Left colon (tissue), 2 donors: ENCODE measurements around the gene LRBA. TPM values are rescaled to one million over a fixed set of nuclear protein-coding genes. Genes with fewer than 3 reads are reported as not detected.
"Not testable (repeated sequence)": the region's sequence is repeated elsewhere in the genome, so short reads cannot be mapped to it uniquely, and the experiment has no call there.

Experiments used
- ATAC-seq: fragments of 200-7000 bp; cut with Tn5 transposase; one replicate; pipeline ENCODE4 v1.9.1; 2020; ENCODE audit warnings: mild to moderate bottlenecking, moderate library complexity
- DNase-seq, 2 donors: peaks; one replicate each; pipeline ENCODE4 v3.0.0-alpha.2; 2020
- intact Hi-C, 2 donors: fragments of 100-400 bp; cut with DNase I in 1 of 2; cut with micrococcal nuclease in 1 of 2; formaldehyde crosslinking; loops; one replicate each; pipeline versions ENCODE4 v1.11.2 to v1.14.0; 2022; cut with DNase I, micrococcal nuclease
- long read RNA-seq: library from polyadenylated mRNA; unstranded; transcript quantifications from one replicate; pipeline ENCODE4 v2.0.0, GENCODE V29; 2021
- total RNA-seq, 2 donors: library from RNA; stranded (reverse); fragmentation: NEBNext Ultra II Directional; extraction: Animal tissue kit (Norgen Biotek cat#: 25700); gene quantifications; one replicate each; pipeline ENCODE4 v1.2.1, GENCODE V29; 2021
- donor health status: DM: no; HTN: no; CAD: no.
- donor health status: DM: yes; HTN: yes; CAD: no.

The LRBA gene, protein sequence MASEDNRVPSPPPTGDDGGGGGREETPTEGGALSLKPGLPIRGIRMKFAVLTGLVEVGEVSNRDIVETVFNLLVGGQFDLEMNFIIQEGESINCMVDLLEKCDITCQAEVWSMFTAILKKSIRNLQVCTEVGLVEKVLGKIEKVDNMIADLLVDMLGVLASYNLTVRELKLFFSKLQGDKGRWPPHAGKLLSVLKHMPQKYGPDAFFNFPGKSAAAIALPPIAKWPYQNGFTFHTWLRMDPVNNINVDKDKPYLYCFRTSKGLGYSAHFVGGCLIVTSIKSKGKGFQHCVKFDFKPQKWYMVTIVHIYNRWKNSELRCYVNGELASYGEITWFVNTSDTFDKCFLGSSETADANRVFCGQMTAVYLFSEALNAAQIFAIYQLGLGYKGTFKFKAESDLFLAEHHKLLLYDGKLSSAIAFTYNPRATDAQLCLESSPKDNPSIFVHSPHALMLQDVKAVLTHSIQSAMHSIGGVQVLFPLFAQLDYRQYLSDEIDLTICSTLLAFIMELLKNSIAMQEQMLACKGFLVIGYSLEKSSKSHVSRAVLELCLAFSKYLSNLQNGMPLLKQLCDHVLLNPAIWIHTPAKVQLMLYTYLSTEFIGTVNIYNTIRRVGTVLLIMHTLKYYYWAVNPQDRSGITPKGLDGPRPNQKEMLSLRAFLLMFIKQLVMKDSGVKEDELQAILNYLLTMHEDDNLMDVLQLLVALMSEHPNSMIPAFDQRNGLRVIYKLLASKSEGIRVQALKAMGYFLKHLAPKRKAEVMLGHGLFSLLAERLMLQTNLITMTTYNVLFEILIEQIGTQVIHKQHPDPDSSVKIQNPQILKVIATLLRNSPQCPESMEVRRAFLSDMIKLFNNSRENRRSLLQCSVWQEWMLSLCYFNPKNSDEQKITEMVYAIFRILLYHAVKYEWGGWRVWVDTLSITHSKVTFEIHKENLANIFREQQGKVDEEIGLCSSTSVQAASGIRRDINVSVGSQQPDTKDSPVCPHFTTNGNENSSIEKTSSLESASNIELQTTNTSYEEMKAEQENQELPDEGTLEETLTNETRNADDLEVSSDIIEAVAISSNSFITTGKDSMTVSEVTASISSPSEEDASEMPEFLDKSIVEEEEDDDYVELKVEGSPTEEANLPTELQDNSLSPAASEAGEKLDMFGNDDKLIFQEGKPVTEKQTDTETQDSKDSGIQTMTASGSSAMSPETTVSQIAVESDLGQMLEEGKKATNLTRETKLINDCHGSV (N-terminal part only)
- 10 to 100 TPM; 65.7 to 80.0 TPM for total RNA-seq
- long read RNA-seq, partial matches to known transcripts, result 7 of 15 reads
- long read RNA-seq, other reads (novel, unspliced or antisense), result 8 of 15 reads

DNA sequence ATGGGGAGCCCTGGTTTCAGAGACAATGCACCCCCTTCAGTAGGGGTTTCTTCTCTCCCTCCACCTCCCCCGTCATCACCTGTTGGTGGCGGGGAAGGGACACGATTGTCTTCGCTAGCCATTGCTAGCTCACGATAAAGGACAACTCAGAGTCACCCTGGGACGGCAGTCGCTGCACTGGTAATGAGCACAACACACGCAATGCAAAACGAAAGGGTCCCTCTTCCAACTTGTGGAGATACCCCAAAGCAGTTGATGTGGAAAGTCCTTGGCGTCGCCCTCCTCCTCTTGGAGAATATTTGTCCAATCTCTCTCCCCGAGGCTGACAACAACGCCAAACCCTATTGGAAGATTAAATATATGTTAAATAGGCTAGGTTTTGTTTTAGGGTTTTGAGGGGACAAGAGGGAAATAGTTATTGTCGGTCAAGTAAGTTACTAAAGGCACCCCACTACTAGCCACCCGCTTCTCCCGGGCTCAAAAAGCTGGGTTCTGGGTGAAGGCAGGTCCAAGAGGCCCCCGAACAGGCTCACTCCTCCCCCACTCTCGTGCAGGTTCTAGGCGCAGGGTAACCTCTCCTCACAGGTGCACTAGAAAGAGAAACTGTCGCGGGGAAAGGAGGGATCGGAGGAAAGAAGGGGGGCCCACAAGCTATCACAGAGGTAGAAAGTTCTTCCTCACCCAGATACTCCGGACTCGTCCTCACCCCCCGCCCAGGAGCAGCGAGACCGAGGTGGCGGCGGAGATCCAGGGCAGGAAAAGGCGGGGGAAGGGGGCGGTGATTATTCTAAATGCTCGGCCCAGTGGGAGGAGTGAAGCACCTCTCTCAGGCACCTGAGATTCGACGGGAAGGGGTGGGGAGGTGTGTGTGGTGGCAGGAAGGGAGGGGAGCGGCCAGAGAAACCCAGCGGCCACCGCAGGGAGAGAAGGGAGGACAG, at the start of gene LRBA:
Gene LRBA, minus strand, starts transcription at position 764 of the 938 bp plus-strand sequence. Its CDS starts 642 bp downstream, at position 122.
- peak; percentile 86 for ATAC-seq
- peak; percentile 92 to 93 for DNase-seq
- intact Hi-C loops, result no loop called here

DNA sequence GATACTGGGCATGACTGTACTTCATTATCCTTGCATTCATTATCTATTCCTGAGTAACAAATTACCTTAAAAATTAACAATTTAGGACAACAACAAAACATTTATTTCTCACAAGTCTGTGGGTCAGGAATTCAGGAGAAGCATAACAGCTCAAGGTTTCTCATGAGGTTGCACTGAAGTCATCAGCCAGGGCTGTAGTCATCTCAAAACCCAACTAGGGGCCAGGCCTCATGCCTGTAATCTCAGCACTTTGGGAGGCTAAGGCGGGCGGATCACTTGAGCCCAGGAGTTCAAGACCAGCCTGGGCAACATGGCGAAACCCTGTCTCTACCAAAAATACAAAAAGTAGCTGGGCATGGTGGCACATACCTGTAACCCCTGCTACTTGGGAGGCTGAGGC, 48.1 kb upstream of the LRBA start:
- intact Hi-C loops, DNase-seq, ATAC-seq: not testable (repeated sequence)

DNA sequence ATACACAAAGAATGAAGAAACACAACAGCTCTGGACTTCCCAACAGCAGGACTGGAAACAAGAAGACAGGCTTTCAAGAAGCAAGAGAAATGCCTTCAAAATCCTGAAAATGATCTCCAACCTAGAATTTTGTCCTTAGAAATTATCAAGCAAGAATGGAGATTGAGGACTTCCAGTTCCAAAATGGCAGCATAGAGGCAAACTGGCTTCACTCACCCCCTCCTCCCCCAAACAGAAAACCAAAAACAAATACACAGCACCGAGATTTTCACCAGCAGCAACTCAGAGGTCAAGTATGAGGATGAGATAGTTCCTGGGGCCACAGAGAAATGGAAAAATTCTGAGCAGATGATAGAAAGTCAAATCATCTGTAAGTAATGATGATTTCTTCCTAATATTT, 40.5 kb upstream of the LRBA start:
- no peak for ATAC-seq
- DNase-seq, result no peak
- intact Hi-C loops, result no loop called here

DNA sequence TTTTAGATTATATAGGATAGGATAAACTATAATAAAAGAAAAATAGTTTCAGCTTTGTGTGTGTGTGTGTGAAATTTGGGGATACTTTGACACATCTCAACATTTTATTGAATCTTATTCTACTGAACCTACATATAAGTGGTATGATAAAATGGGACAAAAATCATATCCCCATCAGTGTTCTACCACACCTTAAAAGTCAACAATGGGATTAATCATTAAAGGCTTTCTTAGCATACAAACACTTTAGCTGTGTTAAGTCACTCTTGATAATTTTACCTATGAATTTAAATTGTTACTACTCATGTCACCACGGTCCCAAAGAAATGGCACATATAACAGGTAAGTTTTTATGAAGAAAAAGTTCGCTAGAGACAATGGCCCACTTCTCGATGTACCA, 37.7 kb upstream of the LRBA start:
- ATAC-seq, result peak; percentile 36
- intact Hi-C loops, result no loop called here
- DNase-seq, result no peak

DNA sequence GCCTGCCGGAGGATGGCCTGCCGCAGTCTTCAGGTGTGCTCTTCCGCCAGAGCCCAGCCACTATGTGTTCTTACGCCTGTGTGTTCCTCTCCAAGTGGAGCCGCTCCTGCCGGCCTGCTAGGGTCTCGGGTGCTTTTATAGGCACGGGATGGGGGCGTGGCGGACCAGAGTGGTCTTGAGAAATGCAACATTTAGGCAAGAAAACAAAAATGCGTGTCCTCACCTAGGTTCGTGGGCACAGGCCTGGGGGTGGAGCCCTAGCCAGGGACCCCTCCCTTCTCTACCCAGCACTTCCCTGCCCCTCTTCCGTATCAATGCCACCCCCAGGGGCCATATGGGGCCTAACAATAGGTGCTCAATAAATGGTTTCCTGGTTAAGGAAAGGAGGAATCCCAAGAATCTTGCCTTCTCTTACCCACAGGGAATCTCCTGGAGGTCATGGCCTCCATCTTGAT, 34.4 kb upstream of the LRBA start:
- ATAC-seq (no peak), DNase-seq (no peak)
- intact Hi-C loops, result no loop called here

DNA sequence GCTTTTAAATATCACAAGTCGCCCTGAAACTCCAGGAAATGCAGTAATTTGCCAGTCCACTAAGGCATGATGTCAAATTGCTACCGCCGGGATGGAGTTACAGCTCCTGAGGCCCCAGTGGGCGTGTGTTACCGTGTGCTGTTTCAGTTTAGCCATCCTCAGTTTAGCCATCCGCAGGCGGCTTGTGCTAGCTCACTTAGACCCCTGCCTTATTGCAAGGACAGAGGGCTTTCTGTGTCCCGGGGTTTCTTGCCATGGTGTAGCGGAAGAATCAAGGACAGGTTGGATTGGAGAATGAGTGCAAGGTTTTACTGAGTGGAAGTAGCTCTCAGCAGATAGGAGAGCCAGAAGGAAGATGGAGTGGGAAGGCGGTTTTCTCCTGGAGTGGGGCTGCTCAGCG, 33.8 kb upstream of the LRBA start:
- DNase-seq, result no peak
- ATAC-seq, result no peak
- intact Hi-C loops, result no loop called here

DNA sequence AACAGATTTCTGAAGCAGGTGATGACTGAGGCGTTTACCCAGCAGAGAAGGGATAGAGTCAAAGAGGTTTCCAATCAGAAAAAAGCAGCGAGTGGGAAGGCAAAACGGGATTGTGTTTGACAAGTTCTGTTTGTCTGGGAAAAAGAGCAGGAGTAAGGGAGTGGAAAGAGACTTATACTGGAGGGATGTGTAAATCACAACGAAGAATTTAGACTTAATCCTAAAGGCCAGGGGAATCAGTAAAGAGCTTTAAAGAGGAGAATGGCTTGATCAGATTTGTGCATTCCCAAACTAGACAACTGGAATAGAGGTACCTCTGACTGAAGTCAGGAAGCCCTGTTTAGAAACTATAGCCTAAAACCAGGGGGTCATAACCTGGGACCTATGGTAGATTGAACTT, 31.5 kb upstream of the LRBA start:
- DNase-seq (no peak), ATAC-seq (no peak)
- intact Hi-C loops, result no loop called here

DNA sequence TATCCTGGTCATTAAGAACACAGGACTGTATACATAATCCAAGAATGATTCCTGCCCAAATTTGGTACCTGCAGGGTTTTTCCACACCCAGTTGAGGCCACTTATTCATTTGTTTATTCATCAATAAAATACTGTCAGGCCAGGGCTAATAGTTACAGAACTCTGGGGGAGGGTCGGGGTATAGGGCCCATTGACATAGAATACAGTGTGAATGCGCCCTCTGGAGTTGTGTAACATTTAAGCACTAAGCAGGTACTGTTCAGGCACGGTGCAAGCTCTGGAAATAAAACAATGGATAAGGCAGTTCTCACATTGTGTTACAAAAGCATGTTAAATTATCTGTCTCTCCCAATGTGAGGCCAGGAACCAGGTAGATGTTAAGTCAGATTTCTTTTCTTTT, 30.8 kb upstream of the LRBA start:
- intact Hi-C loops, result no loop called here
- DNase-seq (no peak), ATAC-seq (peak; percentile 61)

DNA sequence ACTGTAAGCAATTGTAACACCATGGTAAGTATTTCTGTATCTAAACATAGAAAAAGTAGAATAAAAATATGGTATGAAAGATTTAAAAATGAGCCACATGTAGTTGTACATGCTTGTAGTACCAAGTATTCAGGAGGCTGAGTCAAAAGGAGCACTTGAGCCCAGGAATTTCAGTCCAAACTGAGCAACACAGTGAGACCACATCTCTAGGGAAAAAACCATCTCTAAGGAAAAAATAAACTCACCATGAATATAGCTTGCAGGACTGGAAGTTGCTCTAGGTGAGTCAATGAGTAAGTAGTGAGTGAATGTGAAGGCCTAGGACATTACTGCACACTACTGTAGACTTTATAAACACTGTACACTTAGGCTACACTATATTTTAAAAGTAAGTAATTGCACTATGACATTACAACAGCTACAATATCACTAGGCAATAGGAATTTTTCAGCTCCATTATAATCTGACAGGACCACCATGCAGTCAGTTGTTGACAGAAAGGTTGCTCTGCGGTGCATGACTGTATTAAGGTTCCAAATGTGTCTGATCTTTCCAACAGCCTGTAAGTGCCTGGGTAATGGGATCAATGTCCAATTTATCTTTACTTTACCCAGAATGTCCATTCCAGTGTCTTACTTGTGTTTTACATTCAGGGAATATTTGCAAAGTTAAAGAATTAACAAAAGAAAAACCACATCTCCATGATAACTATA, 28.9 kb upstream of the LRBA start:
- intact Hi-C loops, result no loop called here
- DNase-seq, result no peak
- ATAC-seq, result no peak

DNA sequence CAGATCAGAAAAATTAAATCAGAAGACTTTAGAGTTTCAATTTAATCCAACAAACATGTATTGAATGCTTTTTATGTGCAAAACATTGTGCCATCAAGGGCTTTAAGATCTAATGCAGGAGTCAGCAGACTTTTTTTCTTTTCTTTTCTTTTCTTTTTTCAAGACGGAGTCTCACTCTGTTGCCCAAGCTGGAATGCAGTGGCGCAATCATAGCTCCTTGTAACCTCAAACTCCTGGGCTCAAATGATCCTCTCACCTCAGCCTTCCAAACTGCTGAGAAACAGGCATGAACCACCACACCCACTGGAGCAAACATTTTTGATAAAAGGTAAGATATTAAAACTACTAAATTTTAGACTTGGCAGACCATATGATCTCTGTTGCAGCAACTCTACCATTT, 24.6 kb upstream of the LRBA start:
- ATAC-seq (no peak), DNase-seq (no peak)
- intact Hi-C loops, result no loop called here

DNA sequence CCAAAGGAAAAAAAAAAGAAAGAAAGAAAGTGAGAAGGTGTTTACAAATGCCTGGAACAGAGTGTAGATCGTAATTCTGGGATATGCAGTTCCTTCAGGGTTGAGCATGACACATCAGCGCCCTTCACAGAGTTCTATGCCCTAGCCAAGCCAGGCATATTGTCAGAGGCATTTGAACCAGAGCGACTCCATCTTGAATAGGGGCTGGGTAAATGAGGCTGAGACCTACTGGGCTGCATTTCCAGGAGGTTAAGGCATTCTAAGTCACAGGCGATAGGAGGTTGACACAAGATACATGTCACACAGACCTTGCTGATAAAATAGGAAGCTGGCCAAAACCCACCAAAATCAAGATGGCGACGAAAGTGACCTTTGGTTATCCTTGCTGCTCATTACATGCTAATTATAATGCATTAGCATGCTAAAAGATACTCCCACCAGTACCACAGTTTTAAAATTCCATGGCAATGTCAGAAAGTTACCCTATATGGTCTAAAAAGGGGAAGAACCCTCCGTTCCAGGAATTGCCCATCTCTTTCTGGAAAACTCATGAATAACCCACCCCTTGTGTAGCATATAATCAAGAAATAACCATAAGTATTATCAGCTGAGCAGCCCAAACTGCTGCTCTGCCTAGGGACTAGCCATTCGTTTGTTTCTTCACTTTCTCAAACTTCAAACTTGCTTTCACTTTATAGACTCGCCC, 23.5 kb upstream of the LRBA start:
- no peak for ATAC-seq
- intact Hi-C loops, result no loop called here
- no peak for DNase-seq

DNA sequence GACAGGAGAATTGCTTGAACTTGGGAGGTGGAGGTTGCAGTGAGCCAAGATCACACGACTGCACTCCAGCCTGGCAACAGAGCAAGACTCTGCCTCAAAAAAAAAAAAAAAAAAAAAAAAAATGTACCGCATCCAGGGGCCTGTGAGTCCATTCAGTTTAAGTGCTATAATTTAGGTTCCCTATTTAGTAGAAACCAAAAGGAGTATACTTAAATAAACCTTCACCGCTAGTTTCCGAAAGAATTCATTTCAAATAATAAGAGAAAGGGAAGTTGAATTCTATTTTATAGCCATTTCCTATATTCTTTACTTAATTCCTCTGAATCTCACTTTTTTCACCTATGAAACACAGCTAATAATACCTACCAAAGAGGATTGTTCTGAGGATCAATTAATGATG, 20.8 kb upstream of the LRBA start:
- DNase-seq (no peak), ATAC-seq (peak; percentile 16)

DNA sequence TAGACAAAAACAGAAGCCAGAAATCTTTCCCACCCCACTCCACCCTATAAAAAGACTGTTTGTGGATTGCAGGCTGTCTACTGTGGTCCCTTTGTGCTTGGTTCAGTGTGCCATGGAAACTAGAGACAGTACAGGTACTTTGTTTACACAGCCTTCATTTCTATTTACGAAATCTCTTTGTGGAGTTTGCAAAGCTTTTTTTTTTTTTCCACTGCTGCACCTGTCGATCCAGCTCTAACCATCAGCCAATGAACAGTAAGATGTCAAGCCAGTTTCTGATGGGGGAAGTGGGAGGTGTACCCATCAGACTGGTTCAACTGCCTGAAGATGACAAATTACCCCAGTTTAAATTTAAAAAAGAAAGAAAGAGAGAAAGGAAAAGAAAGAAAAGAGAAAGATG, 20.2 kb upstream of the LRBA start:
- intact Hi-C loops, result no loop called here

More for the DNA sequence above, 20.8 kb upstream of the LRBA start:
- intact Hi-C loops, result no loop called here

DNA sequence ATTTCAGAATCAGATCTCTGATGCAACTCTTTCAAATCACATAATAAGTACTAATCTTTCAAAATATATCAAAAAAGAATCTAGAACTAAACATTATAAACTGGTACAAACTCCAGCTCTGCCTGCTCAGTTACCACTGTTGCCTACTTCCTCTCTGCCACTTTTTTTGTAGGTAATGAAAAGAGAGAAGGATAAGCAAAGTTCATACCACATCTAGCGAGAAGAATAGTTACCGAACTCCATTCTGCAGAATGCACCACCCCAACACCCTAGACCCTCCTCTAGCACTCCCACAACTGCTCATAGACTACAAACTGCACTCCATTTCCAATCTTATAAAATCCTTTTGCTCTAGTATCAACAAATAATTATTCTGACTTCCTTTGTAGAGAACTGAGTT, 19.7 kb upstream of the LRBA start:
- intact Hi-C loops, result no loop called here

More for the DNA sequence above, 20.2 kb upstream of the LRBA start:
- ATAC-seq (peak; percentile 95), DNase-seq (peak; percentile 16 to 33)

DNA sequence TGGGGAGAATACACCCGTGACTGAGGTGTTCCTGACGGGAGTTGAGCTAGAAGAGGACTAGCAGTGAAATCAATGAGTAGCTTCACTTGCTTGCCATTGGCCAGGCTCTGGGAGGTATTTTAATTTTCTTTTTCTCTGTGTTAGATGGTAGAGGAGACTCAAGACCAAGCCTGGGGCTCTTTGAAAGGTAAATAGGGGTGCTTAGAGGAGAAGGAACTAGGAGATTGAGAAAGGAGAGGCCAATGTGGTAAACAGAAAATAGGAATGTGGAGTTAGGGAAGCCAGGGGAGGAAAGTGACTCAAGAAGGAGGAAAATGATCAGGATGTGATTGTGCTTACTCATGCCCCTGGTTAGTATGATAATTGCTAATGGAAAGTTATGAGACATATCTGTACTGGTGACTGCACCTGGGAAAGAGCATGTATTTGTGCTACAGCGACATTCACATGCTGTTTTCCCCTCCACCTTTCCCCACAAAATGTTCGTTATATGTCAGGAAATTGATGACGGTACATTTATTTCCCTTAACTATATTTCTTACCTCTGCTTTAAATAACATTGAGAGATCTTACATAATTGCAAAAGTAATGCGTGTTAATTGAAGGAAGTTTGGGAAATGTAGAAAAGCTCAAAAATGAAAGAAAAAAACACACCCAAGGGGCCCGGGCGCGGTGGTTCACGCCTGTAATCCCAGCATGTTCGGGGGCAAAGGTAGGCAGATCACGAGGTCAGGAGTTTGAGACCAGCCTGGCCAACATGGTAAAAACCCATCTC, 16.9 kb upstream of the LRBA start:
- DNase-seq, result no peak
- no peak for ATAC-seq
- intact Hi-C loops, result no loop called here

More for the DNA sequence above, 19.7 kb upstream of the LRBA start:
- DNase-seq (no peak), ATAC-seq (peak; percentile 46)

DNA sequence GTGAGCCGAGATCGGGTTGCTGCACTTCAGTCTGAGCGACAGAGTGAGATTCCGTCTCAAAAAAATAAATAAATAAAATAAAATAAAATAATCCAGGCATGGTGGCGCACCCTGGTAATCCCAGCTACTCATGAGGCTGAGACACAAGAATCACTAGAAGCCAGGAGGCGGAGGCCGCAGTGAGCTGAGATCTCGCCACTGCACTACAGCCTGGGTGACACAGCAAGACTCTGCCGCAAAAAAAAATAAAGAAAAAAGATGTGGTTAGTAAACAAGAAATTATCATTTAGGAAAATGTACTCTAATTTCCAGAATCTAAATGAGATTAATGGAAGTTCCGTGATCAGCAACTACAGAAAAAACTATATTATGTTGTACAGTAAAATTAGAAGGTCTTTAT, 14.5 kb upstream of the LRBA start:
- DNase-seq (no peak), ATAC-seq (no peak)
- intact Hi-C loops, result no loop called here
